ENCODE results near the gene ITPRIP.

GRCh38 chr10:104333728-104334373, 4.4 kb downstream of the ITPRIP start:
- no peak for TF ChIP-seq CTCF (IDR thresholded peaks at IDR 0.05; ENCODE audit: low read depth, low read length, missing input control)
- TF ChIP-seq MAX (IDR thresholded peaks at IDR 0.05), result no peak
- TF ChIP-seq EGR1 (IDR thresholded peaks at IDR 0.05; ENCODE audit: low read depth in 2 of 2), result no peak
- TF ChIP-seq YY1 (IDR thresholded peaks at IDR 0.05), result no peak
- no peak for TF ChIP-seq TAF1 (conservative IDR thresholded peaks at IDR 0.05)
- TF ChIP-seq ATF3 (IDR thresholded peaks at IDR 0.05), result no peak
